HEK293 (cell line): ENCODE data around the gene MED25.
"Not testable (repeated sequence)": the region's sequence is repeated elsewhere in the genome, so short reads cannot be mapped to it uniquely, and the experiment has no call there.

Experiments used
- CTCF ChIA-PET: fragments of 350-600 bp; formaldehyde crosslinking; extraction: SDS; loops from one replicate; lab custom pipeline; 2021; ENCODE audit warnings: antibody characterized with exemption; lab: Yijun Ruan, JAX
- POLR2A ChIA-PET: fragments of 300-600 bp; formaldehyde crosslinking; extraction: SDS; loops from one replicate; lab custom pipeline; 2020; ENCODE audit warnings: antibody characterized with exemption, inconsistent platforms; lab: Yijun Ruan, JAX
- H3K27ac ChIP-seq: fragments of 200-500 bp; sonication (Bioruptor generic); 2 replicates; pipeline ENCODE4 v1.5.1; 2014; ENCODE audit warnings: low read depth, low read length, control low read depth, inconsistent platforms; ENCODE audit errors: extremely low read depth
- H3K36me3 ChIP-seq, 2 experiments: fragments of 200-500 bp in 1 of 2; sonication (Bioruptor generic) in 1 of 2; 1 replicate in 1 of 2; 2 replicates in 1 of 2; pipeline ENCODE4 v1.5.1; 2014 to 2017; ENCODE audit warnings: inconsistent platforms in 2 of 2, low read length in 2 of 2; ENCODE audit not compliant: control insufficient read depth in 2 of 2, insufficient read depth in 1 of 2
- H3K4me1 ChIP-seq: fragments of 200-500 bp; sonication (Bioruptor generic); 2 replicates; pipeline ENCODE4 v1.5.1; 2014; ENCODE audit warnings: mild to moderate bottlenecking, low read length, inconsistent platforms; ENCODE audit not compliant: control insufficient read depth, insufficient read depth
- H3K4me3 ChIP-seq: 2 replicates; pipeline ENCODE4 v1.5.1; 2011; ENCODE audit warnings: low read depth, mild to moderate bottlenecking, control low read depth, low read length, moderate library complexity
- H3K9me3 ChIP-seq: fragments of 200-500 bp; sonication (Bioruptor generic); 2 replicates; pipeline ENCODE4 v1.5.1; 2014; ENCODE audit warnings: low read depth, low read length, inconsistent platforms; ENCODE audit not compliant: control insufficient read depth, insufficient read depth
- AEBP2 ChIP-seq: fragments of 450-650 bp; formaldehyde crosslinking; IDR thresholded peaks from 2 replicates; pipeline ENCODE4 v1.5.1; 2016; ENCODE audit warnings: missing biosample characterization, missing genetic modification characterization, borderline replicate concordance
- GLIS1 ChIP-seq: fragments of 450-650 bp; formaldehyde crosslinking; IDR thresholded peaks from 2 replicates; pipeline ENCODE4 v1.5.1; 2016; ENCODE audit warnings: missing biosample characterization, missing genetic modification characterization
- IKZF3 ChIP-seq: fragments of 450-650 bp; IDR thresholded peaks from 2 replicates; pipeline ENCODE4 v1.5.0; 2018; ENCODE audit warnings: missing biosample characterization, mild to moderate bottlenecking, missing genetic modification characterization, moderate library complexity
- MYNN ChIP-seq: fragments of 450-650 bp; formaldehyde crosslinking; IDR thresholded peaks from 2 replicates; pipeline ENCODE4 v1.5.1; 2016; ENCODE audit warnings: missing biosample characterization, missing genetic modification characterization, borderline replicate concordance
- OSR2 ChIP-seq: fragments of 450-650 bp; formaldehyde crosslinking; IDR thresholded peaks from 2 replicates; pipeline ENCODE4 v1.5.1; 2016; ENCODE audit warnings: missing biosample characterization, missing genetic modification characterization
- PRDM10 ChIP-seq: fragments of 450-650 bp; formaldehyde crosslinking; IDR thresholded peaks from 2 replicates; pipeline ENCODE4 v1.5.1; 2016; ENCODE audit warnings: missing biosample characterization, missing genetic modification characterization
- SP3 ChIP-seq: fragments of 450-650 bp; formaldehyde crosslinking; IDR thresholded peaks from 2 replicates; pipeline ENCODE4 v1.5.1; 2016; ENCODE audit warnings: missing biosample characterization, missing genetic modification characterization
- ZBTB10 ChIP-seq: fragments of 450-650 bp; formaldehyde crosslinking; IDR thresholded peaks from 2 replicates; pipeline ENCODE4 v1.5.1; 2016; ENCODE audit warnings: missing biosample characterization, missing genetic modification characterization
- ZBTB17 ChIP-seq: fragments of 450-650 bp; formaldehyde crosslinking; IDR thresholded peaks from 2 replicates; pipeline ENCODE4 v1.5.1; 2016; ENCODE audit warnings: missing biosample characterization, missing genetic modification characterization
- ZFP41 ChIP-seq: fragments of 450-650 bp; formaldehyde crosslinking; IDR thresholded peaks from 2 replicates; pipeline ENCODE4 v1.5.1; 2016; ENCODE audit warnings: missing biosample characterization, missing genetic modification characterization, borderline replicate concordance
- ZNF140 ChIP-seq: fragments of 450-650 bp; formaldehyde crosslinking; IDR thresholded peaks from 2 replicates; pipeline ENCODE4 v1.5.1; 2016; ENCODE audit warnings: missing biosample characterization, missing genetic modification characterization
- ZNF335 ChIP-seq: fragments of 450-650 bp; formaldehyde crosslinking; conservative IDR thresholded peaks from 2 replicates; pipeline ENCODE4 v1.5.1; 2016; ENCODE audit warnings: missing biosample characterization, missing genetic modification characterization
- ZNF362 ChIP-seq: fragments of 450-650 bp; formaldehyde crosslinking; IDR thresholded peaks from 2 replicates; pipeline ENCODE4 v1.5.1; 2016; ENCODE audit warnings: missing biosample characterization, missing genetic modification characterization
- ZNF398 ChIP-seq: fragments of 450-650 bp; formaldehyde crosslinking; IDR thresholded peaks from 2 replicates; pipeline ENCODE4 v1.5.1; 2017; ENCODE audit warnings: missing biosample characterization, missing genetic modification characterization
- ZNF404 ChIP-seq: fragments of 450-650 bp; formaldehyde crosslinking; IDR thresholded peaks from 2 replicates; pipeline ENCODE4 v1.5.1; 2017; ENCODE audit warnings: missing biosample characterization, missing genetic modification characterization
- ZNF530 ChIP-seq: fragments of 450-650 bp; formaldehyde crosslinking; IDR thresholded peaks from 2 replicates; pipeline ENCODE4 v1.5.1; 2016; ENCODE audit warnings: low read depth, missing biosample characterization, missing genetic modification characterization

The MED25 gene

GRCh38 chr19:49818649-49819370, 721 bp downstream of the MED25 start:
- Histone ChIP-seq H3K9me3 (no peaks in the 10 kb centered on the region), H3K4me3 (peak overlapping the region; percentile 89), H3K4me1 (peaks cover 17% of the 10 kb centered on the region; the same call in 1 of the 2 replicates), H3K36me3 (peaks cover 21 to 22% of the 10 kb centered on the region in 2 experiments), H3K27ac (peak overlapping the region; percentile 85)
- ChIA-PET CTCF (interaction anchor here (0.7 to 1.0 kb wide), 3 partner anchors 29 to 314 kb away, joined by 3 to 4 read pairs (median 3); no protein-coding TSS in a partner anchor), POLR2A (interaction anchor here (0.6 to 1.3 kb wide), 5 partner anchors 39 to 111 kb away, joined by 3 to 4 read pairs (median 3); partner anchors contain the start of genes AP2A1 and NUP62)
- TF ChIP-seq MYNN, result no peak
- TF ChIP-seq IKZF3, result 0 out of 2 replicates have a peak, but pooled peaks have one; percentile 17
- TF ChIP-seq PRDM10 (tag by site-specific recombination), result peak; percentile 32
- TF ChIP-seq ZBTB10 (tag by site-specific recombination), result no peak
- TF ChIP-seq ZFP41 (tag by site-specific recombination), result no peak
- no peak; the same call in 1 of the 2 replicates for TF ChIP-seq SP3
- TF ChIP-seq ZNF398 (tag by site-specific recombination), result no peak
- TF ChIP-seq ZNF140, result no peak
- TF ChIP-seq ZNF530 (tag by site-specific recombination), result no peak
- TF ChIP-seq AEBP2 (tag by site-specific recombination), result no peak
- no peak for TF ChIP-seq ZNF404

- POLR2A ChIA-PET, result interaction anchor here (0.6 to 1.3 kb wide), 3 partner anchors 32 to 53 kb away, joined by 3 read pairs; partner anchors contain the start of genes AP2A1 and PTOV1
- H3K36me3 ChIP-seq, result peaks cover 25 to 29% of the 10 kb centered on the region in 2 experiments
- H3K4me1 ChIP-seq, result peaks cover 17% of the 10 kb centered on the region; the same call in 1 of the 2 replicates
- CTCF ChIA-PET, result interaction anchor here (0.6 to 1.0 kb wide), 4 partner anchors 14 to 315 kb away, joined by 3 to 4 read pairs (median 4); no protein-coding TSS in a partner anchor
- H3K4me3 ChIP-seq, result peak overlapping the region; percentile 89; the same call in 1 of the 2 replicates
- peak overlapping the region; percentile 85 for H3K27ac ChIP-seq
- H3K9me3 ChIP-seq, result not testable (repeated sequence)
- TF ChIP-seq ZNF335 (peak; percentile 48), PRDM10 (tag by site-specific recombination) (peak; percentile 72), GLIS1 (peak; percentile 75; the same call in 1 of the 2 replicates), ZNF362 (tag by site-specific recombination) (peak; percentile 86), ZBTB17 (tag by site-specific recombination) (peak; percentile 57; the same call in 1 of the 2 replicates), OSR2 (tag by site-specific recombination) (peak; percentile 77)
Measured at GRCh38 chr19:49819452-49820115, 1.5 kb downstream of the MED25 start.
